HG03565 (cell line): ENCODE data around the gene NFIX.
A peak's percentile ranks its signal among the peaks of the same experiment; 100 is the strongest.
"Not testable (repeated sequence)": the region's sequence is repeated elsewhere in the genome, so short reads cannot be mapped to it uniquely, and the experiment has no call there.

ENCODE experiments used
- ATAC-seq: cut with Tn5 transposase; IDR thresholded peaks from one replicate; pipeline ENCODE4 v1.9.1; 2021; ENCODE audit warnings: mild to moderate bottlenecking, moderate library complexity; ENCODE audit not compliant: unreplicated experiment

Gene NFIX

GRCh38 chr19:12994701-12995595 is at the start of gene NFIX:
Gene NFIX (plus strand): TSS chr19:12995475. CDS start chr19:12995838, 363 bp downstream.
- ATAC-seq, result no peak

GRCh38 chr19:12945479-12946091 is 49.7 kb upstream of the NFIX start, which contains the start of gene RAD23A:
Gene RAD23A (plus strand): TSS chr19:12945862. CDS start chr19:12945949, 87 bp downstream.
- ATAC-seq, result peak; percentile 69

DNA sequence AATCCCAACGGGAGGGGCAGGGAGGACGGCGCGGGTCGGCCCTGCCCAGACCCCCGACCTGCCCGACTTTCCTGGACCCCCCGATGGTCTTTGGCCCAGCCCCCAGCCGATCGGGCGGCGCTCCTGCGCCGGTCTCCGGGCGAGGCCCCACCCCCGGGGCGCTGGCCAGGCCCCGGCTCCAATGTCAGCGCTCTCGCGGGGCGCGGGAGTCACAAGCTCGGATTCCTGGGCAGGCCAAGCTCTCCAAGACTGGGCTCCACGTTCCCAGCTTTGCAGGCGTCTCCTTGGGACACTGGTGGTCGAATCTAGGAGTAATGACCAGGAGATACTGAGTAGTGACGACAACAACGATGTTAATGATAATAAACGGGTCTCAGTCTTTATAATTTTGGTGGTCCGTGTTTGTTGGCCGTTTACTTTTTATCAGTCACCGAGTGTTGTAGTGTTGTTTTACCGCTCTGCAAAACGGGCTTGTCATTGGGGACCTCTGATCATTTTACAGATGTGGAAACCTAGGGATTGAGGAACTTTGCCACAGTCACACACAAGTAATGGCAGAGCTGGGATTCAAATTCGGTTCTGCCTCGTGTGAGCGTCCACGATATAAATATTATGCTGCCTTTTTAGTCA is 49.1 kb upstream of the NFIX start:
- peak; percentile 10 for ATAC-seq

GRCh38 chr19:12946731-12947496 is 48.4 kb upstream of the NFIX start:
- no peak for ATAC-seq

GRCh38 chr19:12947702-12948611 is 47.3 kb upstream of the NFIX start:
- no peak for ATAC-seq

DNA sequence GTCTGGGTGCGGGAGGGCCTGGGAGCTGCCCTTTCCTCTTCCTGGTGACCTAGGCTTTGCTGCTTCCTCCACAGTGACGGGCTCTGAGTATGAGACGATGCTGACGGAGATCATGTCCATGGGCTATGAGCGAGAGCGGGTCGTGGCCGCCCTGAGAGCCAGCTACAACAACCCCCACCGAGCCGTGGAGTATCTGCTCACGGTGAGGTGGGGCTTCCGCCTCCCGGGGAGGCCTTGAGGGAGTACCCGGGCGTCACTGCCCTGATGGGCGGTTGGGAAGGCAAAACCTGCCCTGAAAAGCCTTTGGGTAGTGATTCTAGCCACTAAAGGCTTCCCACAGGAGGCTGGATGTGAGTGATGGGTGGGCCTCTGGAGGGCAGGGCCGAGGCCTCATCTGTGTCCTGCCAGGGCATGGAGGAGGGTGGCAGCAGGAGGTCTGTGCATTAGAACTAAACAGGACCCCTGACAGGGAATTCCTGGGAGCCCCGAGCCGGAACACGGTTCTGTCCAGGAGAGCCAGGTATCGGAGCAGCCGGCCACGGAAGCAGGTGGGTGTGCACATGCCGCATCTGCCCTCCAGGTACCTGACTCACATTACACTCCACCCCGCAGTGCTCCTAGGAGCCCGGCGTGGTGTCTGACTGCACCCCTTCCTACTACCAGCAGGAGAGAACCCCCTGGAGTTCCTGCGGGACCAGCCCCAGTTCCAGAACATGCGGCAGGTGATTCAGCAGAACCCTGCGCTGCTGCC is 46.5 kb upstream of the NFIX start:
- no peak for ATAC-seq

GRCh38 chr19:12949363-12950283 is 45.7 kb upstream of the NFIX start:
- no peak for ATAC-seq

- ATAC-seq, result not testable (repeated sequence)
These were observed 43.2 kb upstream of the NFIX start for GRCh38 chr19:12952050-12952449.

- ATAC-seq, result no peak
These were observed 42.7 kb upstream of the NFIX start for GRCh38 chr19:12952488-12953137.

GRCh38 chr19:12953138-12953798 is 42.0 kb upstream of the NFIX start:
- no peak for ATAC-seq

GRCh38 chr19:12953799-12954611 is 41.3 kb upstream of the NFIX start:
- no peak for ATAC-seq

GRCh38 chr19:12954612-12954962 is 40.7 kb upstream of the NFIX start:
- ATAC-seq, result no peak

- ATAC-seq, result not testable (repeated sequence)
These were observed 39.7 kb upstream of the NFIX start for GRCh38 chr19:12955575-12955974.

DNA sequence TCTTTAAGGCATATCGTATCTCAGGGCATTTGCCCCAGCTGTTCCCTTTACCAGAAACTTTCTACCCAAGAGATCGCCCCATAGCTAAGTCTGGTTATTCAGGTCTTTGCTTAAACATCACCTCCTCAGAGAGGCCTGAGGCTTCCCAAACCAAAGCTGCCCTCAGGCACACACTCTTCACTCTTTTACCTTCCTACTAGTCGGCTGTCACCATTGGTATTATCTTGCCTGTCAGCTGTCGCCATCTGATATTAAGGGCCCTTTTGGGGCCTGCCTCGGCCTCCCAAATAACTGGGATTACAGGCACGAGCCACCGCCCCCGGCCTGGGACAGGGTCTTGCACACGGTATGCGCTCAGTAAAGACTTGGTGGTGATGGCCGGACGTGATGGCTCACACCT is 39.3 kb upstream of the NFIX start:
- ATAC-seq, result no peak

DNA sequence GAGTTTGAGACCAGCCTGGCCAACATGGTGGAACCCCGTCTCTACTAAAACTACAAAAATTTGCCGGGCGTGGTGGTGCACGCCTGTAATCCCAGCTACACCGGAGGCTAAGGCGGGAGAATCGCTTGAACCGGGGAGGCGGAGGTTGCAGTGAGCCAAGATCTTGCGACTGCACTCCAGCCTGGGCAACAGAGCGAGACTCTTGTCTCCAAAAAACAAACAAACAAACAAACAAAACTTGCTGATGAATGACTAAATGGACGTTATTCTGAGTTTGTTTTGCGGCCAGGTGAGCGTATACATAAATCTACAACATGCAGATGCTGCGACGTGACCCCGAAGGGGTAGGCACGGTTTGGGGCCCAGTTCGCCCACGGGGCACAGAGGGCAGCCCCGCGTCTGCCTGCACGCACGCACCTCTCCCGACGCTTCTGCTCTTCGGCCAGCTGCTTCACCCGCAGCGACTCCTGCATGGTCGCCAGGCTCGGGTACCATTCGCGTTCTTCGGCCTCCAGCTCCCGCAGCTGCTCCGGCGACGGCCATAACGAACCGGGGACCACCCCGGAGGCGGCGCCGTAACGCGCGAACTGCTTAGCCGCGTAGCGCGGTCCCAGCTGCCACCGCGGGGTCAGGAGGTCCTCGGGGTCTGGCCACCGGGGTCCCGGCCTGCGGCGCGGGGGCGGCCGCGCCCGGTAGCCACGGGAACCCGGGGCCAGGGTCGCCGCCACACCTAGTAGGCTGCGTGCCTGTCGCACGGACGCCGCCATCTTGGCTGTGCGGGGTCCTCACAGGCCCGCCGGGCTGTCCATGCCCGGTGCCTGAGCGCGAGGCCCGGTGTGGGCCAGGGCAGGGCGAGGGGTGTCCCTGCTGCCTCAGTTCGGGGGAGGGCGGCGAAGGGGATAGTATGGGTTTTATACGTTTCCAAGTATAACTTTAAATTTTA is 38.6 kb upstream of the NFIX start, which contains the start of gene GADD45GIP1:
Gene GADD45GIP1 (minus strand): TSS at position 778 of the 943 bp plus-strand sequence. CDS start 11 bp downstream, at position 767.
- peak; percentile 63 for ATAC-seq
